H7 (cell line): ENCODE data around the gene PIGK. TPM values are rescaled to one million over a fixed set of nuclear protein-coding genes. Genes with fewer than 3 reads are reported as not detected.

Source experiments
- DNase-seq: peaks from one replicate; pipeline ENCODE4 v3.0.0; 2012
- H3K27me3 ChIP-seq: 2 replicates; pipeline ENCODE4 v1.6.0; 2011; ENCODE audit warnings: mild to moderate bottlenecking, low read length; ENCODE audit not compliant: control insufficient read depth, insufficient read depth
- H3K36me3 ChIP-seq: replicated peaks from 2 replicates; pipeline ENCODE4 v1.5.1; 2011; ENCODE audit warnings: low read length; ENCODE audit not compliant: control insufficient read depth, insufficient read depth
- H3K4me3 ChIP-seq: 2 replicates; pipeline ENCODE4 v1.5.1; 2011; ENCODE audit warnings: low read depth, mild to moderate bottlenecking, control low read depth, low read length, moderate library complexity; ENCODE audit not compliant: insufficient read depth
- total RNA-seq: library from RNA; depleted of rRNA; stranded (reverse); fragments of >200 nt; shearing (Covaris generic); gene quantifications from 2 replicates; pipeline ENCODE4 v1.2.3, GENCODE V29; 2014; rRNA removed

The PIGK gene
- total RNA-seq, 1 experiment from 2014 or later, result 18.4 TPM

DNA sequence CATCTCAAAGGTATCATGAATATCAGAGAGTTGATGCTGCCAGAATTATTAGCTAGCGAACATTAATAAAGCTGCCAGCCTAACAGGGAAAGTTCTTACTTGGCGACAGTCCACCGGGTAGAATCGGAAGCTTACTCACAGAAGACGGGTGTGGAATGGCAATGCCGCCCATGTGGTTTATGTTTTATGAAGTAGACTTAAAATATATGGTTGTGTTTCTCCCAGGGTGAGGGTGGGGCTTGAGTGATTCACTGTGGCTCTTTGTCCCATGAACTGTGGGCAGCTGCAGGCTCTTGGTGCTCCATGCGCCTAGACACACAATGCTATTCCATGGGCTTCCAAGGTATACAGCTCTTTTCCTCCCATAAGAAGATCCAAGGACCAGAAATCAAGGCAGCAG lies 162.7 kb downstream of the PIGK start:
- H3K27me3 ChIP-seq, result no peaks in the 10 kb centered on the region
- H3K4me3 ChIP-seq, result no peak overlapping the region
- no peak for DNase-seq
- H3K36me3 ChIP-seq, result no peaks in the 10 kb centered on the region

DNA sequence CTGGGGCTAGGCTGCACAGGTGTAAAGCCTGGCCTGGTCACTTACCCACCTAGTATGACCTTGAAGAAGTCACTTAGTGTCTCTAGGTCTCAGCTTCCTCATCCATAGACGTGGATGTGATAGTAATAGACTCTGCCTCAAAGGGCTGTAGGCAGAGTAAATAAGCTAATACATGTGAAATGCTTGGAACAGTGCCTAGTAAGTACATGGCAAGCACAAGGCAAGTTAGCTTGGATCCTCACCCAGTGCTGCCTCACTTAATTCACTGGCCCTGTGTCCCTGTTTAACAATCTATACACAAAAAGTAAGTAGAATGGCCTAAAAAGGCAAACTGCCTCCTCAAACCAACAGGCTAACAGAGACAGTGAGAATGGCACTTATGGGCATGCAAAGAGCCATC lies 167.8 kb downstream of the PIGK start:
- no peak for DNase-seq
- no peak overlapping the region for H3K4me3 ChIP-seq

DNA sequence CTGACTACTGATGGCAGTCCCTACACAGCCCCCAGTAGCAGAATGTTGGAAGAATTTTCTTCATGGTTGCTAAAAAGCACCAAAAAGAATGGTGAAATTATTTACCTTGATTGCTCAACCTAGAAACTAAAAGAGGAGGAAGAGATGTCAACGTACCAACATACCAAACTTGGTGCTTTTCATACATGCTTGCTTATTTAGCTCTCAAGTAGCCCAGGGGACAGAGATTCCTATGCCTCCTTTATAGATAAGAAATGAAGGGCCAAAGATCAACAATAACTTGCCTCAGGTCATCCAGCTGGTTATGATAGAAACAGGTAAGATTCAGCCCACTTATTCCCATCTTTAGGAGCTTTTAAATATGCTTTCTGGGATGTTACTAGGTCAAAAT lies 170.6 kb downstream of the PIGK start:
- DNase-seq, result no peak
- H3K36me3 ChIP-seq, result no peaks in the 10 kb centered on the region
- H3K4me3 ChIP-seq, result no peak overlapping the region
- no peaks in the 10 kb centered on the region for H3K27me3 ChIP-seq

More for the DNA sequence above, 167.8 kb downstream of the PIGK start:
- Histone ChIP-seq H3K36me3 (no peaks in the 10 kb centered on the region), H3K27me3 (no peaks in the 10 kb centered on the region)

GRCh38 chr1:77047978-77048614 lies 171.1 kb downstream of the PIGK start:
- no peak for DNase-seq
- H3K27me3 ChIP-seq, result no peaks in the 10 kb centered on the region
- H3K36me3 ChIP-seq, result no peaks in the 10 kb centered on the region
- no peak overlapping the region for H3K4me3 ChIP-seq

GRCh38 chr1:77047575-77047974 lies 171.7 kb downstream of the PIGK start:
- H3K4me3 ChIP-seq, result no peak overlapping the region

GRCh38 chr1:77044133-77044849 lies 174.9 kb downstream of the PIGK start:
- no peak for DNase-seq
- H3K4me3 ChIP-seq, result no peak overlapping the region
- no peaks in the 10 kb centered on the region; the same call in 1 of the 2 replicates for H3K27me3 ChIP-seq
- no peaks in the 10 kb centered on the region for H3K36me3 ChIP-seq

More at GRCh38 chr1:77047575-77047974, 171.7 kb downstream of the PIGK start:
- DNase-seq, result no peak
- Histone ChIP-seq H3K36me3 (no peaks in the 10 kb centered on the region), H3K27me3 (no peaks in the 10 kb centered on the region)

- H3K4me3 ChIP-seq, result no peak overlapping the region
- no peaks in the 10 kb centered on the region; the same call in 1 of the 2 replicates for H3K27me3 ChIP-seq
- no peaks in the 10 kb centered on the region for H3K36me3 ChIP-seq
- no peak for DNase-seq
Measured at GRCh38 chr1:77040826-77041225, 178.4 kb downstream of the PIGK start.

DNA sequence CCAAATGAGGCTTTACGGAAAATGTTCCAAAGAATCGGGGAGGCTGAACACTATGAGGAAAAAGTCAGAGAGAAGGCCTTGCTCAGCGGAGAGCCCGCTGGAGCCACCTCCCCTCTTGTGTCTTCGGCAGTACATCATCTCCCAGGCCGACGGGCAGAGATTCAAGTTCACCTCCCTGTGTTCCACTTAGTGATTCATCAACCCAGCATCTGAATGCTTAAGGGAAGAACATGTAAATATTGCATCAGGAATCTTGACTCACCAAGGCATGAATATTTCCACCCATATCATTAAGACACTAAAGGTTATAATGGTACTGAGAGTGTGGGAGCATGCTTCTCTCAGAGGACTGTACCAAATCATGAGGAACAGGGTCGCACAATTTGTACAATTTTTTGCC lies 179.5 kb downstream of the PIGK start:
- H3K4me3 ChIP-seq, result no peak overlapping the region
- no peaks in the 10 kb centered on the region; the same call in 1 of the 2 replicates for H3K27me3 ChIP-seq
- no peaks in the 10 kb centered on the region for H3K36me3 ChIP-seq
- DNase-seq, result no peak

DNA sequence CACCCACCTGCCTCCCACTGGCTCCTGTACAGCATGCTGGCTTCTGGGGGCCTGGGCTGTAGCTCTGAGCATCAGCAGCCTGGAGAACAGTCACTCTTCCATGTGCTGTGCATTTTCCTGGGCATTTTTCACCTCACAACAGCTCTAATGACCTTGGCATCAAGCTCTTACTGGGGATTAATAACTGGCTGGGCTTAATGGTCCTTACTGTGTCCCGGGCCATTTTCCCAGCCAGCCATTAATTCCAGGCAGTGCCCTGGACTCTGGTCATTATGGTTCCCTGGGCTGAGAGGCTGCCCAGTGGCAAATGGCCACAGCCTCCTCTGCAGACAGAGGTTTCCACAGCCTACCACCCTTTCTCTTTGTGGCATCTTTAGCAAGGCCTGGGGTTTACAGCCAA lies 180.1 kb downstream of the PIGK start:
- Histone ChIP-seq H3K4me3 (no peak overlapping the region), H3K27me3 (no peaks in the 10 kb centered on the region; the same call in 1 of the 2 replicates), H3K36me3 (no peaks in the 10 kb centered on the region)
- no peak for DNase-seq

Other genes with a start within 250 kb of the PIGK start
- 0.35 and 1.2 TPM in 2 replicates for gene AK5, start 62.6 kb upstream of the PIGK start, total RNA-seq